CD14-positive monocyte (primary cell): ENCODE data around the gene TNFRSF19. TPM values are rescaled to one million over a fixed set of nuclear protein-coding genes. Genes with fewer than 3 reads are reported as not detected.

Experiments
- DNase-seq, 3 donors: peaks; one replicate each; pipeline ENCODE4 v3.0.0-alpha.2; 2011 to 2022
- H2AFZ ChIP-seq: 2 replicates; pipeline ENCODE4 v1.6.0; 2012; ENCODE audit warnings: mild to moderate bottlenecking, low read depth, low read length, inconsistent platforms; ENCODE audit not compliant: insufficient read depth, poor library complexity, severe bottlenecking
- H3K27ac ChIP-seq, 2 donors: 1 replicate in 1 of 2; 2 replicates in 1 of 2; pipeline ENCODE4 v1.5.1; 2012 to 2013; ENCODE audit warnings: low read length in 2 of 2, control low read depth in 1 of 2, inconsistent platforms in 1 of 2, low read depth in 1 of 2, mild to moderate bottlenecking in 1 of 2
- H3K27me3 ChIP-seq, 2 donors: one replicate each; pipeline versions ENCODE4 v1.6.0 to v1.6.1; 2011 to 2013; ENCODE audit warnings: low read length in 2 of 2; ENCODE audit not compliant: control insufficient read depth in 2 of 2, insufficient read depth in 2 of 2
- H3K36me3 ChIP-seq, 2 donors: replicated peaks in 1 of 2; 1 replicate in 1 of 2; 2 replicates in 1 of 2; pipeline versions ENCODE4 v1.5.1 to v1.6.1; 2012 to 2013; ENCODE audit warnings: low read length in 2 of 2, control low read depth in 1 of 2, inconsistent platforms in 1 of 2, mild to moderate bottlenecking in 1 of 2; ENCODE audit not compliant: insufficient read depth in 2 of 2, control insufficient read depth in 1 of 2
- H3K4me1 ChIP-seq, 2 donors: 1 replicate in 1 of 2; 2 replicates in 1 of 2; pipeline versions ENCODE4 v1.5.1 to v1.6.1; 2012 to 2013; ENCODE audit warnings: low read length in 2 of 2, control low read depth in 1 of 2, inconsistent platforms in 1 of 2, mild to moderate bottlenecking in 1 of 2, moderate library complexity in 1 of 2; ENCODE audit not compliant: insufficient read depth in 2 of 2, control insufficient read depth in 1 of 2
- H3K4me2 ChIP-seq: replicated peaks from 2 replicates; pipeline ENCODE3; 2012; ENCODE audit warnings: low read length, moderate library complexity, mild to moderate bottlenecking; ENCODE audit not compliant: poor library complexity, severe bottlenecking; ENCODE audit errors: extremely low read depth
- H3K4me3 ChIP-seq, 3 experiments: fragments of 200-600 bp in 1 of 3; sonication (generic) in 1 of 3; replicated peaks in 1 of 3; 1 replicate in 2 of 3; 2 replicates in 1 of 3; pipeline ENCODE4 v1.5.1; 2011 to 2013; ENCODE audit warnings: low read length in 3 of 3, mild to moderate bottlenecking in 3 of 3, control low read depth in 2 of 3, low read depth in 2 of 3, inconsistent platforms in 1 of 3, moderate library complexity in 1 of 3
- H3K79me2 ChIP-seq: 2 replicates; pipeline ENCODE4 v1.6.0; 2012; ENCODE audit warnings: mild to moderate bottlenecking, control low read depth, inconsistent platforms, low read length, moderate library complexity; ENCODE audit not compliant: insufficient read depth
- H3K9ac ChIP-seq: 2 replicates; pipeline ENCODE4 v1.6.0; 2017; ENCODE audit warnings: low read length, mild to moderate bottlenecking; ENCODE audit not compliant: insufficient read depth, poor library complexity, severe bottlenecking
- H3K9me3 ChIP-seq, 2 donors: replicated peaks in 1 of 2; 1 replicate in 1 of 2; 2 replicates in 1 of 2; pipeline versions ENCODE4 v1.5.1 to v1.6.1; 2012 to 2013; ENCODE audit warnings: low read length in 2 of 2, control low read depth in 1 of 2; ENCODE audit not compliant: control insufficient read depth in 1 of 2, insufficient read depth in 1 of 2
- H4K20me1 ChIP-seq: 2 replicates; pipeline ENCODE4 v1.6.0; 2012; ENCODE audit warnings: mild to moderate bottlenecking, low read length, control low read depth, moderate library complexity; ENCODE audit not compliant: insufficient read depth
- H3K27ac Mint-ChIP-seq, 7 donors: one replicate each; pipeline ENCODE4 v1.8.0; 2020; ENCODE audit warnings: mild to moderate bottlenecking in 7 of 7, mixed read lengths in 7 of 7, moderate library complexity in 6 of 7, inconsistent platforms in 2 of 7
- H3K27me3 Mint-ChIP-seq, 3 donors: one replicate each; pipeline ENCODE4 v1.8.0; 2021 to 2022; ENCODE audit warnings: low read depth in 3 of 3, mild to moderate bottlenecking in 3 of 3, mixed read lengths in 3 of 3, moderate library complexity in 3 of 3, inconsistent platforms in 1 of 3
- H3K36me3 Mint-ChIP-seq, 2 donors: one replicate each; pipeline ENCODE4 v1.8.0; 2020; ENCODE audit warnings: mixed read lengths in 2 of 2, inconsistent platforms in 1 of 2, mild to moderate bottlenecking in 1 of 2
- H3K4me1 Mint-ChIP-seq: one replicate; pipeline ENCODE4 v1.8.0; 2020; ENCODE audit warnings: mild to moderate bottlenecking, mixed read lengths
- H3K4me3 Mint-ChIP-seq, 2 donors: one replicate each; pipeline ENCODE4 v1.8.0; 2020; ENCODE audit warnings: mild to moderate bottlenecking in 2 of 2, mixed read lengths in 2 of 2, moderate library complexity in 1 of 2
- H3K9me3 Mint-ChIP-seq, 7 donors: one replicate each; pipeline ENCODE4 v1.8.0; 2020 to 2022; ENCODE audit warnings: mixed read lengths in 7 of 7, mild to moderate bottlenecking in 6 of 7, moderate library complexity in 6 of 7, inconsistent platforms in 2 of 7
- CTCF ChIP-seq: fragments of 200-600 bp; IDR thresholded peaks from one replicate; pipeline ENCODE4 v1.8.0; 2022; ENCODE audit warnings: antibody characterized with exemption, mild to moderate bottlenecking
- WGBS: methylation state at CpG from one replicate; pipeline ENCODE4 v1.1.5; 2013; ENCODE audit warnings: missing lambda C conversion rate; ENCODE audit not compliant: insufficient coverage; 5-methylcytosine and 5-hydroxymethylcytosine counted together
- intact Hi-C, 2 donors: fragments of 100-400 bp; cut with micrococcal nuclease; formaldehyde crosslinking; loops; one replicate each; pipeline versions ENCODE4 v1.15.0 to v1.15.1; 2023
- polyA plus RNA-seq, 3 donors: library from polyadenylated mRNA; depleted of rRNA in 1 of 3; unstranded in 2 of 3; stranded (reverse) in 1 of 3; fragments of 300-500 nt in 2 of 3; fragments of >200 nt in 1 of 3; fragmentation: Illumina TruSeq in 2 of 3; gene quantifications; 1 replicate in 2 of 3; 2 replicates in 1 of 3; pipeline ENCODE4 v1.2.3, GENCODE V29; 2012 to 2021

The TNFRSF19 gene
- polyA plus RNA-seq, 3 donors = 0.11 TPM; not detected in 2

DNA sequence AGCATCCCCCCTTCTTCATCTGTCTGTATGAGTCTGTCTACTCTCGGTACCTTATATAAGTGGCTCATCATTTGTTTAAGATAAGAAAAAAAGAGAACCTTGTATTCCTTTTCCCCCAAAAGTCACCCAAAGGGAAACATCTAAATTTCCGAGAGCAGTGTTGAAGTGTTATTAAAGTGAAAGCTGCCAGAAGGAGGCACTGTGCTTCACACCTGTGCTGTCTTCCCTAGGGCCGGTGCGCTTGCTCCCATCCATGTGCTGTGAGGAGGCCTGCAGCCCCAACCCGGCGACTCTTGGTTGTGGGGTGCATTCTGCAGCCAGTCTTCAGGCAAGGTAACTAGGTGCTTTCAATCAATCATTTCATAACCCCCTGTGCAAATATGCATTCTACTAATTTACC, 97.5 kb downstream of the TNFRSF19 start:
- intact Hi-C loops = no loop called here
- TF ChIP-seq CTCF = no peak
- DNase-seq = no peak
- 86% methylated on average over 2 of the region's 6 CpGs for WGBS
- H3K9me3 ChIP-seq = no peaks in the 10 kb centered on the region
- H3K4me2 ChIP-seq = no peak overlapping the region
- H3K27ac ChIP-seq = no peak overlapping the region
- H3K4me1 ChIP-seq = no peaks in the 10 kb centered on the region
- H2AFZ ChIP-seq = no peak overlapping the region
- Mint-ChIP-seq H3K4me3 (no peak overlapping the region), H3K27ac (no peak overlapping the region), H3K9me3 (peaks cover 0 to 5% (median 0%) of the 10 kb centered on the region in 7 donors), H3K27me3 (no peaks in the 10 kb centered on the region), H3K4me1 (no peaks in the 10 kb centered on the region), H3K36me3 (no peaks in the 10 kb centered on the region)
- no peaks in the 10 kb centered on the region for H3K79me2 ChIP-seq
- H3K4me3 ChIP-seq = no peak overlapping the region
- H3K36me3 ChIP-seq = no peaks in the 10 kb centered on the region
- no peaks in the 10 kb centered on the region for H3K27me3 ChIP-seq
- H4K20me1 ChIP-seq = no peaks in the 10 kb centered on the region
- no peak overlapping the region for H3K9ac ChIP-seq

DNA sequence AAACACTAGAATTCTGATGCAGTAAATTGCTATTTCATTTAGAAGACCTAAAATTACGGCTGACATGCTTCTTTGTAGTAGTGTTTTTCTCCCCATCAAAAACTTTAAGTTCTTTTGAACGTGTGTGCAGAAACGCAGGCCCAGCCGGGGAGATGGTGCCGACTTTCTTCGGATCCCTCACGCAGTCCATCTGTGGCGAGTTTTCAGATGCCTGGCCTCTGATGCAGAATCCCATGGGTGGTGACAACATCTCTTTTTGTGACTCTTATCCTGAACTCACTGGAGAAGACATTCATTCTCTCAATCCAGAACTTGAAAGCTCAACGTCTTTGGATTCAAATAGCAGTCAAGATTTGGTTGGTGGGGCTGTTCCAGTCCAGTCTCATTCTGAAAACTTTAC, 98.3 kb downstream of the TNFRSF19 start:
- Mint-ChIP-seq H3K9me3 (peaks cover 0 to 1% (median 0%) of the 10 kb centered on the region in 7 donors), H3K4me3 (no peak overlapping the region), H3K4me1 (no peaks in the 10 kb centered on the region), H3K27me3 (no peaks in the 10 kb centered on the region), H3K36me3 (no peaks in the 10 kb centered on the region), H3K27ac (no peak overlapping the region)
- Histone ChIP-seq H4K20me1 (no peaks in the 10 kb centered on the region), H3K9ac (no peak overlapping the region), H3K27me3 (no peaks in the 10 kb centered on the region), H2AFZ (no peak overlapping the region), H3K36me3 (no peaks in the 10 kb centered on the region), H3K9me3 (no peaks in the 10 kb centered on the region), H3K4me3 (no peak overlapping the region), H3K79me2 (no peaks in the 10 kb centered on the region), H3K4me1 (no peaks in the 10 kb centered on the region), H3K4me2 (no peak overlapping the region), H3K27ac (no peak overlapping the region)
- no peak for DNase-seq
- intact Hi-C loops = no loop called here
- TF ChIP-seq CTCF = no peak
- 98% methylated on average over 7 of the region's 9 CpGs for WGBS
